ENCODE measurements around the gene ACTN2. TPM values are rescaled to one million over a fixed set of nuclear protein-coding genes. Genes with fewer than 3 reads are reported as not detected.

ACTN2 gene
- polyA plus RNA-seq, 1 donor from 2014 or later = not detected

GRCh38 chr1:236710328-236710892 is 24.1 kb downstream of the ACTN2 start:
- Mint-ChIP-seq H3K27ac (no peak overlapping the region), H3K27me3 (peaks cover 7% of the 10 kb centered on the region), H3K4me3 (no peak overlapping the region), H3K4me1 (no peaks in the 10 kb centered on the region), H3K9me3 (no peaks in the 10 kb centered on the region), H3K36me3 (no peaks in the 10 kb centered on the region)

GRCh38 chr1:236716160-236716559 is 29.9 kb downstream of the ACTN2 start:
- Mint-ChIP-seq H3K36me3 (peaks cover 1% of the 10 kb centered on the region), H3K4me1 (no peaks in the 10 kb centered on the region), H3K27ac (no peak overlapping the region), H3K9me3 (no peaks in the 10 kb centered on the region), H3K27me3 (peaks cover 13% of the 10 kb centered on the region), H3K4me3 (no peak overlapping the region)

GRCh38 chr1:236717811-236718210 is 31.5 kb downstream of the ACTN2 start:
- Mint-ChIP-seq H3K4me3 (no peak overlapping the region), H3K36me3 (peaks cover 1% of the 10 kb centered on the region), H3K9me3 (no peaks in the 10 kb centered on the region), H3K27ac (no peak overlapping the region), H3K27me3 (peaks cover 9% of the 10 kb centered on the region), H3K4me1 (no peaks in the 10 kb centered on the region)

GRCh38 chr1:236718328-236718727 is 32.0 kb downstream of the ACTN2 start:
- H3K36me3 Mint-ChIP-seq = peaks cover 1% of the 10 kb centered on the region
- no peaks in the 10 kb centered on the region for H3K4me1 Mint-ChIP-seq
- H3K4me3 Mint-ChIP-seq = no peak overlapping the region
- H3K27me3 Mint-ChIP-seq = peaks cover 8% of the 10 kb centered on the region
- H3K9me3 Mint-ChIP-seq = no peaks in the 10 kb centered on the region
- no peak overlapping the region for H3K27ac Mint-ChIP-seq

GRCh38 chr1:236720206-236720605 is 33.9 kb downstream of the ACTN2 start:
- H3K36me3 Mint-ChIP-seq = peaks cover 1% of the 10 kb centered on the region
- no peak overlapping the region for H3K4me3 Mint-ChIP-seq
- H3K27me3 Mint-ChIP-seq = peaks cover 8% of the 10 kb centered on the region
- H3K27ac Mint-ChIP-seq = no peak overlapping the region
- no peaks in the 10 kb centered on the region for H3K4me1 Mint-ChIP-seq
- peaks cover 0 to 3% (median 0%) of the 10 kb centered on the region in 3 donors for H3K9me3 Mint-ChIP-seq

- Mint-ChIP-seq H3K36me3 (peaks cover 1% of the 10 kb centered on the region), H3K4me1 (no peaks in the 10 kb centered on the region), H3K9me3 (peaks cover 0 to 3% (median 0%) of the 10 kb centered on the region in 3 donors), H3K27me3 (peaks cover 8% of the 10 kb centered on the region), H3K27ac (no peak overlapping the region), H3K4me3 (no peak overlapping the region)
Observed at GRCh38 chr1:236720611-236721010, 34.3 kb downstream of the ACTN2 start.

- Mint-ChIP-seq H3K36me3 (peaks cover 1% of the 10 kb centered on the region), H3K9me3 (peaks cover 0 to 3% (median 0%) of the 10 kb centered on the region in 3 donors), H3K4me3 (no peak overlapping the region), H3K27ac (peak overlapping the region in 1 of 3 donors; percentile 53), H3K27me3 (peaks cover 3% of the 10 kb centered on the region), H3K4me1 (peaks cover 0 to 4% (median 0%) of the 10 kb centered on the region in 3 donors)
Observed at GRCh38 chr1:236724049-236724448, 37.8 kb downstream of the ACTN2 start.

- peaks cover 0 to 3% (median 0%) of the 10 kb centered on the region in 3 donors for H3K9me3 Mint-ChIP-seq
- H3K27ac Mint-ChIP-seq = peak overlapping the region in 1 of 3 donors; percentile 53
- H3K36me3 Mint-ChIP-seq = peaks cover 1% of the 10 kb centered on the region
- peaks cover 3% of the 10 kb centered on the region for H3K27me3 Mint-ChIP-seq
- peaks cover 0 to 4% (median 2%) of the 10 kb centered on the region in 3 donors for H3K4me1 Mint-ChIP-seq
- no peak overlapping the region for H3K4me3 Mint-ChIP-seq
Observed at GRCh38 chr1:236724506-236724905, 38.2 kb downstream of the ACTN2 start.

GRCh38 chr1:236725668-236726067 is 39.4 kb downstream of the ACTN2 start:
- Mint-ChIP-seq H3K4me1 (peaks cover 0 to 4% (median 2%) of the 10 kb centered on the region in 3 donors), H3K4me3 (no peak overlapping the region), H3K9me3 (peaks cover 0 to 3% (median 0%) of the 10 kb centered on the region in 3 donors), H3K36me3 (no peaks in the 10 kb centered on the region), H3K27me3 (peaks cover 3% of the 10 kb centered on the region), H3K27ac (no peak overlapping the region)

GRCh38 chr1:236727521-236727920 is 41.2 kb downstream of the ACTN2 start:
- Mint-ChIP-seq H3K27ac (no peak overlapping the region), H3K36me3 (no peaks in the 10 kb centered on the region), H3K9me3 (peaks cover 0 to 3% (median 0%) of the 10 kb centered on the region in 3 donors), H3K27me3 (peaks cover 3% of the 10 kb centered on the region), H3K4me3 (peak overlapping the region in 1 of 4 donors; percentile 28), H3K4me1 (peaks cover 0 to 4% (median 2%) of the 10 kb centered on the region in 3 donors)

- H3K36me3 Mint-ChIP-seq = no peaks in the 10 kb centered on the region
- H3K27me3 Mint-ChIP-seq = peaks cover 3% of the 10 kb centered on the region
- H3K4me1 Mint-ChIP-seq = peaks cover 0 to 4% (median 2%) of the 10 kb centered on the region in 3 donors
- H3K9me3 Mint-ChIP-seq = peaks cover 0 to 3% (median 0%) of the 10 kb centered on the region in 3 donors
- no peak overlapping the region for H3K27ac Mint-ChIP-seq
- H3K4me3 Mint-ChIP-seq = no peak overlapping the region
Observed at GRCh38 chr1:236728752-236729151, 42.5 kb downstream of the ACTN2 start.

GRCh38 chr1:236733653-236734052 is 47.4 kb downstream of the ACTN2 start:
- Mint-ChIP-seq H3K4me1 (peaks cover 0 to 3% (median 2%) of the 10 kb centered on the region in 3 donors), H3K36me3 (no peaks in the 10 kb centered on the region), H3K27ac (no peak overlapping the region), H3K27me3 (no peaks in the 10 kb centered on the region), H3K4me3 (no peak overlapping the region), H3K9me3 (no peaks in the 10 kb centered on the region)

- Mint-ChIP-seq H3K36me3 (no peaks in the 10 kb centered on the region), H3K9me3 (no peaks in the 10 kb centered on the region), H3K27ac (no peak overlapping the region), H3K4me1 (peaks cover 0 to 3% (median 2%) of the 10 kb centered on the region in 3 donors), H3K27me3 (no peaks in the 10 kb centered on the region), H3K4me3 (peak overlapping the region in 1 of 4 donors; percentile 57)
Observed at GRCh38 chr1:236734141-236734765, 48.0 kb downstream of the ACTN2 start.

- Mint-ChIP-seq H3K9me3 (no peaks in the 10 kb centered on the region), H3K27ac (no peak overlapping the region), H3K4me3 (no peak overlapping the region), H3K4me1 (peaks cover 0 to 5% (median 0%) of the 10 kb centered on the region in 3 donors), H3K36me3 (peaks cover 4% of the 10 kb centered on the region), H3K27me3 (no peaks in the 10 kb centered on the region)
Observed at GRCh38 chr1:236736761-236737160, 50.5 kb downstream of the ACTN2 start.

- Mint-ChIP-seq H3K36me3 (peaks cover 4% of the 10 kb centered on the region), H3K27me3 (peaks cover under 1% of the 10 kb centered on the region), H3K27ac (no peak overlapping the region), H3K4me1 (peaks cover 0 to 4% (median 0%) of the 10 kb centered on the region in 3 donors), H3K9me3 (no peaks in the 10 kb centered on the region), H3K4me3 (no peak overlapping the region)
Observed at GRCh38 chr1:236741753-236742152, 55.5 kb downstream of the ACTN2 start.

Data from IgD-negative memory B cell (primary cell).